ENCODE data around the gene ETS2.

Gene ETS2

DNA sequence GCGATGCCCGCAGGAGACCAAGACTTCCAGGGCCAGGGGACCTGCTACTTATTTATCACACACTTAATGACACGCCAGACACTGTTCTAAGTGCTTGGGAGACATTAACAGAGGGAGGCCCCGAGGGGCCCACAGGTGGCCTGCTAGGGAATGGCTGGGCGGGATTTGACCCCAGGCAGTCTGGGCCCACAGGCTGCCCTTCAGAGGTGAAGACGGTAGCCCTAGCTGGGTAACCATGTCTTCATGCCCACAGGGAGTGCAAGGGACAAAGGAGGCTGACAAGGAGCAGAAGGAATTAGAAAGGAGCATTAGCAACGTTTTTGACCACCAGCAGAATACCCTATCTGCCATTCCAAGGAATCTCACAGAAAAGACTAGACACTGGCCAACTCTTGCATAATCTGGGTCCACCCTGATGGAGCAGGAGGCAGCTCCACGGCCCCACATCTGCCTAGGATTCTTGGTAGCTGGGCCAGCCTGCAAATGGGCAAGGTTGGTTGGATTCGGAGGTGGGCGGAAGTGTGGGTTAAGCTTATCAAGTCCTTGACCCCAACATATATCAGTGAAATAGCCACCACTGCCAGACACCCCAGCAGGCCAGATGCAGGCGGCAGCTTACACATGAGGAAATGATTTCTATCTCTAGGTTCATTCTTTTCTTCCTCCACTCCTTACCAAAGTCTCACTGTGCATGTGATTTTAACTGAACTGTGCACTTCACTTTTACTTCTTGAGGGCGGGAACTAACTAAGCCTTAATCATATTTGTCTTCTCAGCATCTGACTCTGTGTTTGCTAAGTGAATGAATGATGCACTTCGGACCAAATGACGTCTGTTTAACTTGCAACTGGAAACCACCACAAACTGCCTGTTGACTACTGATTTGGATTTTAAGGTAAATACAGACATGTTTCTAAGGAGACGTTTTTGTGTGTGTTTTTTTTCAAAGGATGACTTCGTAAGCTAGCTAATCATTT lies 3.4 kb upstream of the ETS2 start:
- no peak for DNase-seq

DNA sequence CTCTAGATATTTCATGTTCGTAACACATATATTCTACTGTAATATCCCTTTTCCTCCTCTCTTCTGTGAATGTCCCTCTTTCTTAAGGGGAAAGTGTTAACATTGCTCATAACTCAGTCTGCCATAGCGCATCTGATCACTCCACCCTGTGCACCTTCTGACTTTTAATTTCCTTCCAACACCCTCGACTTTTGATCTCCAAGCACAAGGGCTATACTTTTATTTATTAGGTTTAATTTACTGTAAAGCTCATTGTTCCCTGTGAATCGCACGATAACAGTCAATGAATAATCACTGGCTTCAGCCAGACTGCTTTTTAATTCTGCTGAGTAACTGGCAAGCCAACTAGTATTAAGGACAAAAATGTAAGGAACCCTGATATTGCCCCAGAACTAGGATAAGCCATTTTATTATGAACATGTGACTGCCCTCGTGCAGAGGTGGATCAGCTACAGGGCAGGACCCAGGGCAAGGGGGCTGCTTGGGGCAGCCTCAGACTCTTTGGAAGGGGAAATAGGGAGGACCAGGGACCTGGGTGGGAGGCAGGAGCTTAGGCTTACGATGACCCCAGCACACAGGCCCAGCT lies 2.6 kb upstream of the ETS2 start:
- no peak for DNase-seq

DNA sequence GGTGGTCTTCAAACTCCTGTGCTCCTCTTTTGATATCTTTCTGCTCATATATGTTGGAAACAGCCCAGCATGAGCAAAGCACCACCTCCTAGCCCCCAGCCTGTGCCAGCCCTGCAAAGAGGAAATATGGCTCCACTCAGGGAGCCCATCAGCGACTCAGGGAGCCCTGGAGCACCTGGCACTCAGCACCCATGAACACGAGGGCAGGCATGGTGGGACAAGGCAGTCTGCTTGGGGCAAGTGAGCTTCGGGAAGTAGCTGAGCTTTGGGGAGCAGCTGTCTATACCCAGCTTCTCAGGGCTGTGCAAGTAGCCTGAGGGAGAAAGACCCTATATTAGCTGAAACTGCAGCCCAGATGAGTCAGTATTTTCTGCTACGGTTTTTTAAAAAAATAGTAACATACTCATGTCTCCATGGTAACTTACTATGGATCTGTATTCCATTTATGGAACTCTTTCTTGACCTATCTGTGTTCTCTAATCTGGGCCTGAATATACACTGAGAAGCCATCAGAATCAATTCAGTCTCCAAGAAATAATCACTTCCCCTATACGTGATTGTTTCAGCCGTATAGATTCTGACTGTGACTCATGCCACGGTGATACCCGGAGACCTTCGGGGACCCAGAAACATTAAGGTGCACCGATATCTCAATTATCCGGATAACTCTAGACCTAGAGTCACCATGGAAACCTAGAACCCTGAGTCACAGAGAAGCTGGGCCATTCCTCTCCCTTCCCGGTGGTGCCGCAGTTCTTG lies 1.5 kb upstream of the ETS2 start:
- no peak for DNase-seq

- DNase-seq, result peak; percentile 48
Observed at GRCh38 chr21:38804789-38805327, 871 bp upstream of the ETS2 start.

- no peak for DNase-seq
Observed at GRCh38 chr21:38806153-38806941, 618 bp downstream of the ETS2 start.

GRCh38 chr21:38806942-38807284 lies 1.2 kb downstream of the ETS2 start:
- no peak for DNase-seq

DNA sequence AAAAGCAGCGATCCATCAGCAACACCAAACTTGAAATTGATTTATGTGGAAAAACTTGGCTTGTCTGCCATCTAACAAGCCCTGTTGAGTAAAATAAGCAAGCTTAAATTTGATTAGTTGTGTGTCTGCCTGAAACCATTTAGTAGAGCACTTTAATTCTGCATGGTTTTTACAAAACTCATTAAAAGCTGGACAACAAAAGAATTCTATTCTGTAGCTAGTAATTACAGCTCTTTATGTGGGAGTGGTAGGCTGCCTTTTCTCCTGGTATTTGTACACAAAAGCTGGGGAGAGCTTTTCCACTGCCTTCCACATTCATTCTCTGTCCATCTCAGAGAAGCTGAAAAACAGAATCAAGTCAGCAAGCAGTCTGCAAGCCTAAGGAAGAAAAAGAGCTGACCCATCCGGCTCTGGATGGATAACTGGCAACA lies 1.7 kb downstream of the ETS2 start:
- no peak for DNase-seq

- no peak for DNase-seq
Observed at GRCh38 chr21:38807986-38808385, 2.3 kb downstream of the ETS2 start.

GRCh38 chr21:38809198-38809878 lies 3.6 kb downstream of the ETS2 start:
- DNase-seq, result no peak

DNA sequence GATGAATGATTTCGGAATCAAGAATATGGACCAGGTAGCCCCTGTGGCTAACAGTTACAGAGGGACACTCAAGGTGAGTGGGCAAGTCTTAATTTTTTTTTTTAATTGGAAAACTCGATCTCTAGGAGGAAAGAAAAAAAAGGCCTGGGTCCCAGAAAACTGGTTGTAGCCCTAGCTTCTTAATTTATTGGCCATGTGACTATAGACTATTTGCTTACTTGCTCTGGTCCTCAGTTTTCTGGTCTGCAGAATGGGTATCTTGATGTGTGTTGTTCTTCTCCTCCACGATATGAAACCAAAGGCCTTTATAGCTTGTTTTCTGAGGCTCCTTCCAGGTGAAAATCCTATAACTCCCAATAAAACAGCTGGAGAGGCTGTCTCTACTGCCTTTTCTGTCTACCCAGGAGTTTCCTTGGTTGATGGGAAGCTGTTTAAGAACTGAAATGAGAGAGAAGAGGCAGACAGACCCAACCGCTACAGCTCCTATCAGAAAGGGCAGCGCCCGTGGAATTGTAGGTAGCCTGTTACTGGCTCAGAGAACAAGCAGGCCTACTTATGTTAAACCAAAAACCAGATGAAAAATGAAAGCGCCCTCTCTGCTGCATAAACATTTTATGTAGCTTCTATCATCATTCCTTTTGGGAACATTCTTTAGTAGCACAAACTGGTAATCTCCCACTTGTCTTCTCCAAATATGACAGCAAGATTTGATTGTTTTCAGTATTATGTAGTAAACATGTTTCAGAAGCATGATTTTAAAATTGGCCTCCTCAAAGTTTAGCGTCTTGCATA lies 4.5 kb downstream of the ETS2 start:
- DNase-seq, result no peak

DNA sequence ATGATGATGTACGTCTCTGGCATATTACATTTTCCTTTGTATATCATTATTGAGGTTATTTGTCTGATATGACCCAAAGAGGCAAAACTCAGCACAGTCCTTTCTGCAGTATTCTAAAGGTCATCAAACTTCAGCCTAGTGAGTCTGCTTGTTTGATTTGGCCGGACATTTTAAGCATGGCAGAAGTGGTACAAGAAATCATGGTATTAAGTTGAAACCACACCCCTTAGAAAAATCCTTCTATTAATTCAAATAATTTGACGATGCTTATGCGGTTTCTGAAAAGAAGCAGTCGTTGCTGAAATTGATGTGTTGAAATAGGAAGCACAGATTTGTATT lies 5.1 kb downstream of the ETS2 start:
- no peak for DNase-seq

GRCh38 chr21:38811257-38811656 lies 5.5 kb downstream of the ETS2 start:
- peak; percentile 66 for DNase-seq

- DNase-seq, result no peak
Observed at GRCh38 chr21:38813143-38813542, 7.4 kb downstream of the ETS2 start.

DNA sequence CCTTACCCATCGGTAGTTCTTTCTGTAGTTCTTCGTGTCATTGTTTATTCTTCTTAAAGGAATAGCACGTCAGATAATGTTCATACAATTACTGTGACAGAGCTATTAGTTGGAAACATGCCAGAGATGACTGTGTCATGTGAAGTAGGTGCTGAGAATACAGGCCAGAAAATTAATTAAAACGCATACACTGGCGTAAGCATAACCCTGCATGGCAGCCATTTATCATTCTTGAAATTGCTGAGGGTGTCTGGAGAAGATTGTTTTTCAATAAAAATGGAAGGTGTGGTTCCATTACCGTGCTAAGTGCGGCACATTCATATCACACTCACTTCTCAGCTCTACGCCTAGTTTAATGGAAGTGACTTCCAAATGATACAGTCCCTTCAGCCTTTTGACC lies 7.8 kb downstream of the ETS2 start:
- no peak for DNase-seq

GRCh38 chr21:38814126-38815059 lies 8.7 kb downstream of the ETS2 start:
- no peak for DNase-seq

- DNase-seq, result no peak
Observed at GRCh38 chr21:38815060-38815405, 9.3 kb downstream of the ETS2 start.

GRCh38 chr21:38816400-38816977 lies 10.8 kb downstream of the ETS2 start:
- no peak for DNase-seq

DNA sequence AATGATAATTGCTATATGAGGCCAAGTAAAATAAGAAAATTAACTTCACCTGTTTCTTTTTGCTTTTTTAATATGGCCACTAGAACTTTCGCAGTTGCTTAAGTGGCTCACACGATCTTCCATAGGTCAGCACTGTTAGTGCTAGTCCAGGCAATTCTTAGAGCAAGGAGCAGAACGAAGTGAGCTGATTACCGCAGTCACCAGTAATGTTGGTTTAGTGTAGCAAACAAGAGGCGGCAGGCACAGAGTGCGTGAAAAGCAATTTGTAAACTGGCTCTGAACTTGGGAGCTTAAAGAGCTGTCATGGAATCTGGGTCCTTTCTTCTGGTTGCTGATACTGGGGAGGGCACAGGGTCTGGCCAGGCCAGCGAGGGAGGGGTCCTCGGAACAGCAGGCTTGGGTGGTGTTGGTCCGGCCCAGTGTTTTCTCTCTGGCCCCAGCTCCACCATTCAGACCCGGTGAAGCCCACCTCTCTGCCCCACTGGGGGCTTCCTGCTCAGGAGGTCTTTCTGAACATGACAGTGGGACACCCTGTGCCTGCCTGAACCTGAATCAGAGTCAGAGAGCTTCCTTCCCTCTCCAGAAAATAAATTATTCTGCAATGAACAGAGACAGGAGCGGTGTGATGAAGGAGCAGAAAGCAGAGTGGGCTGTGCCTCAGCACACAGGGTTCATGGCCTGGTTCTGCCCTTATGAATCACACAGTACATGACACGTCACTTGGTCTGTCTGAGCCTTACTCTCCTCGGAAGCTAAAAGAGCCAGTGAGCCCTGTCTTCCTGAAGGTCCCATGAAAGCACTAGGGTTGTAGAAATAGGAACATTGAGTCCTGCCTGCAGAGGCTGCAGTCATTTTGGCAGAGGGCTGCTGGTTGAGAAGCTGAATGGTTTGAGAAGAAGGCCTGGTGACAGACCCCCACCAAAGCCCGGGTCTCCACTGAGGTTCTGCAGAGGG lies 11.9 kb downstream of the ETS2 start:
- no peak for DNase-seq

- DNase-seq, result no peak
Observed at GRCh38 chr21:38818325-38818723, 12.6 kb downstream of the ETS2 start.

Data from T1000 (cell line).